Mesodermal cell (in vitro differentiated cells): ENCODE data around the gene TIAM2.

ENCODE experiments used
- H3K27ac ChIP-seq: 2 replicates; pipeline ENCODE4 v1.7.0; 2013; ENCODE audit warnings: mild to moderate bottlenecking, low read depth, low read length, moderate library complexity; ENCODE audit not compliant: severe bottlenecking
- H3K36me3 ChIP-seq: 2 replicates; pipeline ENCODE4 v1.7.1; 2013; ENCODE audit warnings: mild to moderate bottlenecking, low read length, moderate library complexity; ENCODE audit not compliant: control insufficient read depth, insufficient read depth
- H3K4me1 ChIP-seq: one replicate; pipeline ENCODE4 v1.7.1; 2013; ENCODE audit warnings: mild to moderate bottlenecking, low read length; ENCODE audit not compliant: insufficient read depth, control insufficient read depth, poor library complexity, severe bottlenecking
- H3K4me3 ChIP-seq: 2 replicates; pipeline ENCODE4 v1.7.0; 2013; ENCODE audit warnings: low read length, control low read depth, mild to moderate bottlenecking; ENCODE audit not compliant: insufficient read depth, poor library complexity, severe bottlenecking; ENCODE audit errors: extremely low read depth
- H3K9me3 ChIP-seq: 2 replicates; pipeline ENCODE4 v1.7.1; 2013; ENCODE audit warnings: mild to moderate bottlenecking, low read length, moderate library complexity; ENCODE audit not compliant: control insufficient read depth
- WGBS, 2 experiments: methylation state at CpG; one replicate each; pipeline ENCODE4 v1.1.5; 2013; ENCODE audit warnings: missing lambda C conversion rate in 2 of 2; ENCODE audit not compliant: insufficient coverage in 2 of 2; 5-methylcytosine and 5-hydroxymethylcytosine counted together

Gene TIAM2

DNA sequence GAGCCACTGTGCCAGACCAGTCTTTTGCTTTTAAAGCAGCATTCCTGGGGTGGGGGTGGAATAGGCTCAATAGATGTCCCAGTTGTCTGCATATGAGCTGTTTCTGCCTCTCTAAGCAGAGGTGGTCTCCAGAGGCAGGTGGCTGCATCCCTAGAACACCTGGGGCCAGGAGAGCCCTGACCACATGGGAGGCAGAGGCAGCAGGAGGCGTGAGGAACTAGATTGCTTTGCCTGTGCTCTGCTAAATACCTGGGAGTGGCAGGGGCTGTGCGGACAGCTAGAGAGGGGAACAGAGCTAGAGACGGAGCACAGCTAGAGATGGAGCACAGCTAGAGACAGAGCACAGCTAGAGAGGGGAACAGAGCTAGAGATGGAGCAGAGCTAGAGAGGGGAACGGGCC lies 239.6 kb downstream of the TIAM2 start:
- Histone ChIP-seq H3K36me3 (peaks cover 4% of the 10 kb centered on the region), H3K4me1 (peaks cover 5% of the 10 kb centered on the region), H3K9me3 (peaks cover 15% of the 10 kb centered on the region), H3K4me3 (no peak overlapping the region), H3K27ac (no peak overlapping the region)
- 95 to 96% methylated on average over 4 of the region's 4 CpGs for WGBS, 2 experiments

DNA sequence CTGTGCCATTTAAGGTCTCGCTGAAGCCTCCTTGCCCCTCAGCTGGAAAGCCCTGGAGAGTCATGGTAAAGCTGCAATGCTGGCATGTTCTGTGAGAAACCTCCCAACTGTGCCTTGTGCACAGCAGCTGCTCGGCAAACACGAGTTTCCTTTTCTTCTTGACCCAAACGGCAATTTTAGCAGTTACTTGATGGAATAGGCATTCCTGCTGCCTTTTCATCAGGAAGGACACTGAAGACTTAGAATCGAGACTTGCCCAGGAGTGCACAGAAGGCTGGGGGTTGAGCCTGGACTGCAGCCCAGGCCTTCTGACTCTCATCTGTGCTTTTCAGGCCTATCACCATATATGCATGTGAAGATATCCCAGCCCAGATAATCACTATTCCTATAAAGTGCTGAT lies 240.0 kb downstream of the TIAM2 start:
- peaks cover 5% of the 10 kb centered on the region for H3K4me1 ChIP-seq
- 86 to 87% methylated on average over 5 of the region's 5 CpGs for WGBS, 2 experiments
- H3K4me3 ChIP-seq: no peak overlapping the region
- peaks cover 4% of the 10 kb centered on the region for H3K36me3 ChIP-seq
- H3K27ac ChIP-seq: no peak overlapping the region
- H3K9me3 ChIP-seq: peaks cover 15% of the 10 kb centered on the region

DNA sequence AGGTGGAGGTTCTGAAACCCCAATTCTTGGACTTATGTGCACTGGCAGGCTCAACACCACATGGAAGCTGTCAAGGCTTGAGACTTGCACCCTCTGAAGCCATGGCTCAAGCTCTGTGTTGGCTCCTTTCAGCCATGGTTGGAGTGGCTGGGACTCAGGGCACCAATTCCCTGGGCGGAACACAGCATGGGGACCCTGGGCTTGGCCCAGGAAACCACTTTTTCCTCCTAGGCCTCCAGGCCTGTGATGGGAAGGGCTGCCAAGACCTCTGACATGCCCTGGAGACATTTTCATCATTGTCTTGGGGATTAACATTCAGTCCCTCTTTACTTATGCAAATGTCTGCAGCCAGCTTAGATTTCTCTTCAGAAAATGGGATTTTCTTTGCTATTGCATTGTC lies 242.5 kb downstream of the TIAM2 start:
- peaks cover 14% of the 10 kb centered on the region for H3K36me3 ChIP-seq

DNA sequence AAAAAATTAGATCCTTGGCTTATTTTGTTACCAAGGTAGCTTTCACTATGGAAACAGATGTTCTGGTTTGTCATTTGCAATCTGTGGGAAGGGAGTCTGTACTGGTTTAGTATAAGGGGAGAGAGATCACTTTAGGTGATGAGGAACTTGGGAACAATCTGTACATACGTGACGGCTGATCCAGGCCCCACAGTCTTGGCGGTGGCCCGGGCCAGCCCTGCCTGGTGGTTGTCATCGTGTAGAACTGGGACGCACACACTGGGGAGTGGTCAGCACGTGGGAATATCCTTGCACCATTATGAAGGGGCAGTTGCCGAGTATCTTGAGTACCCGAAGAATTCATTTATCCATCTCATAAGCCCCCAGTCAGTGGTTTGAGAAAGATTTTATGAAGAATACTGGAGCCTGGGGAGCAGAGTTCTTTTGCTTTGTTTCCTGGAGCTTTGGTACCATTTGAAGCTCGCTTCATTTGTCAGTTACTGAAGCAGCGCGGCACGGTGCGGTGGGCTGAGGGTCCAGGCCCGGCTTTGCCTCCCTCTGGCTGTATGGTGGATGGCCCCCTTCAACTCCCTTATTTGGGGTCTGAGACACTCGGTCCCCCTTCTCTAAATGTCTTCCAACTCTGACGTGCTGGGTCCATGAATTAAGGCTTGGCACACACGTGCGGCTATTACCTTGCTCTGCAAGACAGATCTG lies 245.9 kb downstream of the TIAM2 start:
- peaks cover 15% of the 10 kb centered on the region for H3K9me3 ChIP-seq
- peaks cover 5% of the 10 kb centered on the region for H3K4me1 ChIP-seq
- H3K36me3 ChIP-seq: peaks cover 31% of the 10 kb centered on the region
- WGBS, 2 experiments: 95 to 96% methylated on average over 17 of the region's 19 CpGs
- H3K4me3 ChIP-seq: no peak overlapping the region
- no peak overlapping the region for H3K27ac ChIP-seq

More for the DNA sequence above, 242.5 kb downstream of the TIAM2 start:
- Histone ChIP-seq H3K9me3 (peaks cover 15% of the 10 kb centered on the region), H3K27ac (no peak overlapping the region), H3K4me3 (no peak overlapping the region), H3K4me1 (peaks cover 5% of the 10 kb centered on the region)
- 90% methylated on average over 1 of the region's 1 CpG; no CpG with 5 or more reads in 1 of the 2 experiments for WGBS, 2 experiments

DNA sequence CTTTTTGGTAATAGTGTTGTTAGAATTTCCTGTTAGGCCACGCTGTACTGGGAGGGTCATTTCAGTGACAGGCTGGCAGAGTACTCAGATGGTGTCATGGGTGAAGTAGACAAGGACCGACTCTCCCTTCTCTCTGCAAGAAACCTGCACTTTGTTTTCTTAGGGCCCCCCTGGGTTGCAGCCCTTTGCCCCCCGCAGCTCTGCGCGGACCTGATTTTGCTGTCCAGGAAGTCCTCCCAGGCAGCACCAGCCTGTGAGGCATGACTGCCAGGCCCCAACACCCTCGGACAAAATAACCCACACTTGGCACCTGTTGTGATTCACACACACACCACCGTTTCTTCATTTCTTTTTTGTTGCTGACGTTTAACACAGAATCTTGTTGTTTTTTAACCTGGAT lies 246.9 kb downstream of the TIAM2 start:
- WGBS, 2 experiments: 83 to 91% methylated on average over 7 of the region's 8 CpGs
- Histone ChIP-seq H3K36me3 (peaks cover 40% of the 10 kb centered on the region), H3K4me3 (no peak overlapping the region), H3K4me1 (peaks cover 5% of the 10 kb centered on the region), H3K27ac (no peak overlapping the region), H3K9me3 (peaks cover 15% of the 10 kb centered on the region)

DNA sequence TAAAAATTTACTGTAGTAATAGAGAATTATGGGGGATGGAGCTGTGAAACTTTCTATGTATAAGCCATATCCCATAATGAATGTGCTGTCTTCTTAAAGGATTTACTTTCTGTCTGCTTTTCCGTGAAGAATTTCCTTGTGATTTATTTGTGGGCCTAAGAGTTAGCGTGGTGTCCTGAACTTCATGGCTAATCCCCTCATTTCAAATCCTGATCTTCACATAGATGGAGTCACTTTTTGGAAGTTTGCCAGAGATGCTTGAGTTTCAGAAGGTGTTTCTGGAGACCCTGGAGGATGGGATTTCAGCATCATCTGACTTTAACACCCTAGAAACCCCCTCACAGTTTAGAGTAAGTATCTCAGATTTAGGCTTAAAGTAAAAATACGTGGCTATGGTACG lies 249.3 kb downstream of the TIAM2 start:
- no peak overlapping the region for H3K27ac ChIP-seq
- H3K4me1 ChIP-seq: peaks cover 8% of the 10 kb centered on the region
- 100% methylated on average over 2 of the region's 4 CpGs; no CpG with 5 or more reads in 1 of the 2 experiments for WGBS, 2 experiments
- H3K4me3 ChIP-seq: no peak overlapping the region
- no peaks in the 10 kb centered on the region for H3K9me3 ChIP-seq
- peaks cover 43% of the 10 kb centered on the region for H3K36me3 ChIP-seq

DNA sequence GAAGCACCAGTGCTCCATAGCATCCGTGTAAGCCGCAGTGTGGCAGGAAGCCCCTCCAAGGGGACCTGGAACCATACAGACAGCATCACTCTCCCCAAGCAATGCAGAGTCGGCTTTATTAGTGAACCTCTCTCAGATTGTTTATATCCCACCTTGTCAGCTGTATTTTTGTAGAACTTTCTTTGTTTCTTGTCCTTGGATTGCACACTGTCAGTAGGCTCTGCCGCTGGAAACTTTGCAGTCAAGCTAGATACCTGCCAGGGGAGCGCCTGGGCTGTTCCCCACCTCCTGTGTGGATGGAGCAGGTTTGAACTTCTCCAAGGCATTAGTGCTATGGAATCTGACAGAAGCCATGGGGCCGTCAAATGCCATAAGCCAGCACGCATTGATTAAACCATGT lies 250.1 kb downstream of the TIAM2 start:
- H3K36me3 ChIP-seq: peaks cover 50% of the 10 kb centered on the region
- 93 to 96% methylated on average over 7 of the region's 7 CpGs for WGBS, 2 experiments
- H3K4me3 ChIP-seq: no peak overlapping the region
- no peaks in the 10 kb centered on the region for H3K9me3 ChIP-seq
- no peak overlapping the region for H3K27ac ChIP-seq
- H3K4me1 ChIP-seq: peaks cover 6% of the 10 kb centered on the region

DNA sequence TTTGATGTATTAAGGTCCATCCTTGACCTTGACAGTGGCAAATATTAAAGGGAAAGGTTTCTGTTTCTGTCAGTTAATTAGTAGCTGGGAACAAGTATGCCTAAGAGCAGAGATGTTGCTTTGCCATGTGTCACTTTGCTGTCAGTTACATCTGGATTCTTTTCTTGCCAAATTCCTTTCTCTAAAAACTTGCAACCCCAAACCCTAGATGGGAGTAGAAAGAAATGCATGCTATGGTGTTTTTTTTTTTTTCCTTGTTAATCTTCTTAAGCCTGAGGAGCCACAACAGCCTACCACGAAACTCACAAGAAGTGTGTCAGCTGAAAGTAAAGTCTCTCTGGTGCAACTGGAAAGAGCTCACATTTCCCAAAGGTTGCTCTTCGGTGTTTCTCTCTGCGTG lies 250.7 kb downstream of the TIAM2 start:
- H3K36me3 ChIP-seq: peaks cover 50% of the 10 kb centered on the region
- peaks cover 6% of the 10 kb centered on the region for H3K4me1 ChIP-seq
- no peak overlapping the region for H3K27ac ChIP-seq
- 96% methylated on average over 3 of the region's 3 CpGs for WGBS, 2 experiments
- H3K9me3 ChIP-seq: no peaks in the 10 kb centered on the region
- H3K4me3 ChIP-seq: no peak overlapping the region

DNA sequence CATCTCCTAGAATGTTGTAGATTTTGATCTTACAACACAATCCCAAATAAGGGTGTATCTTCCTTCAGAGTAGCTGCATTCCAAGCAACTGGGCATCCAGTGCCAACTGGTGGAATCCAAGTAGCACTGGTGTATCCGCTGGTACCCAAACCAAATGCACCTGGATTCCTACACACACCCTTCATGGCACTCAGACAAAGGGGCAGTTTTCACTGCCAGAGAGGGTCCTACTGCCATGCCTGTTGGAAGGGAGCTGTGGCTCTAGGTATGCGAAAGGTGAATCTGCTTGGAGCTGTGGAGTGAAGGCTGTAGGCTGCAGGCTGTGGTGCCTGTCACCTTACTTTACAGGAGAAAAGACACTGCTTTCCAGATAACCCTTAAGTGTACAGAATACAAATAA lies 251.7 kb downstream of the TIAM2 start:
- no peaks in the 10 kb centered on the region for H3K9me3 ChIP-seq
- peaks cover 6% of the 10 kb centered on the region for H3K4me1 ChIP-seq
- no peak overlapping the region for H3K4me3 ChIP-seq
- 80 to 100% methylated on average over 1 to 2 of the region's 2 CpGs for WGBS, 2 experiments
- H3K36me3 ChIP-seq: peaks cover 55% of the 10 kb centered on the region
- no peak overlapping the region for H3K27ac ChIP-seq

DNA sequence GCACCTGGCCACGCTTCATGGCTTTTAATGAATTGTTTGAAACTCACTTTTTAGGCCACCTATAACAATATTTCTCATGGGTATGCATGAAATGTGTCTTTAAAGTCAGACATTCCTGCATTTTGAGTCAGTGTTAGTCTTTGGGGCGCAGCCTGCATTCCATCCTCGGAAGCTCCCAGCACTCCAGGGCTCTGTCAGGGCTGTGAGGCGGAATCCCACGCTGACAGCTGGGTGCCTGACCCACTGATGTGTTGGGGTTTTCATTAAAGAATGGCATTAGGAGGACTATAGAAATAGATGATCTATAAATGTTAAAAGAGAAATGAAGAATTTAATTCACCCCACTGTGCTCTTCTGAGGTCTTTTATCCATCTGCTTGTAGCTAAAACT lies 252.5 kb downstream of the TIAM2 start:
- Histone ChIP-seq H3K9me3 (no peaks in the 10 kb centered on the region), H3K27ac (peak overlapping the region; percentile 51), H3K4me1 (peaks cover 6% of the 10 kb centered on the region), H3K4me3 (no peak overlapping the region), H3K36me3 (peaks cover 63% of the 10 kb centered on the region)
- WGBS, 2 experiments: 69 to 88% methylated on average over 2 to 5 of the region's 5 CpGs
